GM19239 (cell line): ENCODE data around the gene KCNK10.

Source experiments
- DNase-seq: peaks from one replicate; pipeline ENCODE4 v3.0.0; 2011; ENCODE audit warnings: low spot score; ENCODE audit not compliant: insufficient read length
- FAIRE-seq: peaks from 2 replicates; lab custom pipeline; 2011; peaks lifted over from hg19 to GRCh38; lab: Jason Lieb, UNC

Gene KCNK10

GRCh38 chr14:88194531-88194930 lies 128.5 kb downstream of the KCNK10 start:
- FAIRE-seq (no peak), DNase-seq (no peak)

DNA sequence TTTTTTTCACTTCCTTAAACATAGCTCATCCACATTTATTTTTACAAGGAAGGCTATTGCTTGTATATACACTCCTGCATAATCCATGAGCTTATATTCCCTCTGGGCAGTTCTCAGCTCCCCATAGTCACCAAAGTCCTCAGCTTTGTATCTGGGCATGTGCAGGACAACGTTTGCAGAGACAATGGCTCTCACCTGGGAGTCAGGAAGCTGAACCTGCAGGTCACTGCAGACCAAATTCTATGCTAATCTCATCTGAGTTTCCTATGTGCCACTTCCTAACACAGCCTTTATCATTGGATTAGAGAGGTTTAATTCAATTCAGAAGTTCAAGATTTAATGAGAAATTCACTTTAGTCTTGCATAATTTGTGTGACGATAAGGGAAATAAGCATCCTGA lies 131.5 kb downstream of the KCNK10 start:
- FAIRE-seq (no peak), DNase-seq (no peak)

- DNase-seq (peak; percentile 48), FAIRE-seq (peak; percentile 69)
Observed at GRCh38 chr14:88189417-88190191, 133.5 kb downstream of the KCNK10 start.

- DNase-seq (no peak), FAIRE-seq (no peak)
Observed at GRCh38 chr14:88188745-88189416, 134.2 kb downstream of the KCNK10 start.

DNA sequence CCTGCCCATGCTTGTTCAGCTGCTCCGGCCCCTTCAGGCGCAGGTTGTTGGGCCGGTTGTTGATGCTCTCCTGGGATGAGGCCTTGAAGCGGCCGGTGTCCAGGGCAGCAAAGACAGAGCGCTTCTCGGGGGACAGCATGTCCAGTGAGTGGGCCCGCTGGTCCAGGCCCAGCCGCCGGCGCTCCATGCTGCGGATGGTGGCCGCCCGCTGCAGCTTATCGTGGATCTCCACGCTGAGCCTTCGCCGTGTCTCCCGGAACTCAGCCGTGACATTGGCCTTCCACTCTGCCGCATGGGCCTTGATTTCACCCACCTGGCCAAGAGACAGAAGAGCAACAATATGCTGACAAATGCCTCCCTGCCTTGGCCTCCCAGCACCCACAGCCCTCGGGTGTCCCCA lies 137.2 kb downstream of the KCNK10 start:
- no peak for DNase-seq

GRCh38 chr14:88184956-88185355 lies 138.1 kb downstream of the KCNK10 start:
- FAIRE-seq: no peak
- no peak for DNase-seq

More for the DNA sequence above, 137.2 kb downstream of the KCNK10 start:
- FAIRE-seq: no peak

GRCh38 chr14:88181072-88181471 lies 142.0 kb downstream of the KCNK10 start:
- FAIRE-seq (no peak), DNase-seq (no peak)

DNA sequence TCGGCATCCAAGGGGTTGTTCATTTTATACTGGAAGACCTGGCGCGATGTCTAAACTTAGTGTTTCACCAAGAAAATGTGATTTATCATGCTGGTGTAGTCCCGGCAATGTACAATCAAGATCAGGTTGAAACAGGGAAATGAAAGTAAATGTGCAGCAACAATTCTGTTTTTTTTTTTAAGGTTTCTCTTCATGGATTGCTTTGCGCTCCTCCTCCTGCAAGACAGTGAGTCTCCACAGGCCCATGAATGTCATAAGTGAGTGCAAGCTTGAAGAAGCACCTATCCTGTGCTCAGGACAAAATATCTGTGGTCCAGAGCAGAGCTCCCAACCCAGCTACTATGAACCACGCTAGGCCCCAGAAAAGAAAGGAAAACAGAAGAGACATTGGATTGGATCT lies 143.4 kb downstream of the KCNK10 start:
- DNase-seq (no peak), FAIRE-seq (no peak)

GRCh38 chr14:88170333-88170732 lies 152.7 kb downstream of the KCNK10 start:
- FAIRE-seq (no peak), DNase-seq (no peak)

- DNase-seq (peak; percentile 27), FAIRE-seq (peak; percentile 86)
Observed at GRCh38 chr14:88168498-88169165, 154.4 kb downstream of the KCNK10 start.

DNA sequence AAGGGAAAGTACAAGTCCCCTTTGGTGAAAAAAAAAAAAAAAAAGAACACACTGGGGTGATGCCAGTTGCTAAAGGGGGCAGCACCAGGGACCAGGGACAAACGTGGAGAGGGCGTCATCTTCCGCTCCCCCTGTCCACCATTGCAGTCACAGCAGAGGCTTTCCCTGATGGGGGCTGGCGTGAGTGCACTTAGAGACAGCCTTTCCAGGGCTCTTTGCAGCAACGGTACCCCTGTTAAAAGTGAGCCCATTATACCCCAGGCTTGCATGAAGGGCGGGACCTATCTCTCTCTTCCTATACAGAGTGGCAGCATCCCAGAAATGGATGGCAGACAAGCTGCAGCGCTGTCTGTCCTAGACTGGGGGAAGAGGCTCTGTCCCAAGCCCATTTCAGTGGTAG lies 155.0 kb downstream of the KCNK10 start:
- DNase-seq (no peak), FAIRE-seq (no peak)

DNA sequence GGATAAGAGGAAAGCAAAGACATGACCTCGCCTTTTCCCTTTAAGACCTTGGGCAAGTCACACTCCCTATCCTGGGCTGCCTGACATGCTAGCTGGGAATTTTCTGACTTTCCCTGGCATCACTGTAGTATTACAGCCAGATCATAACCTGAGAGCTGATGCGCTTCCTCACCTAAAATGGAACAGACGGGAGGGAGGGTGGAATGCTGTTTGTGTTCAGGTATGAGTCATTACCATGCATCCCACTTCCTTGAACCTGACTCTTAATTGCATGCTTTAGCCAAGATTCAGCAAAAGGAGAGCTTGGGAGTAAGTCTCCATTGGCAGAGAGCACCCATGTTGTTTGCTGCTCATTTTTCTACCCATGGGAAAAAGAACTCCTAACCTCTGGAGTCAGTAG lies 156.5 kb downstream of the KCNK10 start:
- no peak for DNase-seq
- FAIRE-seq: no peak

- DNase-seq (no peak), FAIRE-seq (no peak)
Observed at GRCh38 chr14:88164906-88165534, 158.0 kb downstream of the KCNK10 start.

DNA sequence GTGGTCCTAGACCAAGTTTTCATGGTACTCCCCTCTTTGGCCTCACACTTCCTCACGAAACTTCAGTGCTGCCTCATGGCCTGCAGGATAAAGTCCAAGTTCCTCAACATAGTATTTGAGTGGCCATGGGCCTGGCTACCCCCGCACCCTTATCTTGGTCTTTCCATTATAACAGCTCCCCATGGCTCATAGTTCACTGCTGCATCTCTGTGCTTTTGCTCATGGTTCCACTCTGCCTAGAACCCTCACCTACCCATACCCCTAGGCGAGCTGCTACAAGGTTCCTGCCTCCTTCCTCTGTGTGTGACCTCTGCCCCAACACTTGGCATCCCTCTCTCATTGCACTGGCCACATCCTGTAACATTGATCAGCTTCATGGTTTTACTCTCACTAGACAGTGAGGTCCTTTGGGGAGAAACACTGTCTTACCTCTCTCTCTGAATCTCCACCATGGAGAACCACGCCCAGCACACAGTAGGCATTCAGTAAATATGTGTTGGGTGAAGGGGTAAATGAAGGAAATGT lies 159.3 kb downstream of the KCNK10 start:
- DNase-seq (no peak), FAIRE-seq (no peak)

GRCh38 chr14:88156127-88156526 lies 166.9 kb downstream of the KCNK10 start:
- DNase-seq: no peak
- no peak for FAIRE-seq

DNA sequence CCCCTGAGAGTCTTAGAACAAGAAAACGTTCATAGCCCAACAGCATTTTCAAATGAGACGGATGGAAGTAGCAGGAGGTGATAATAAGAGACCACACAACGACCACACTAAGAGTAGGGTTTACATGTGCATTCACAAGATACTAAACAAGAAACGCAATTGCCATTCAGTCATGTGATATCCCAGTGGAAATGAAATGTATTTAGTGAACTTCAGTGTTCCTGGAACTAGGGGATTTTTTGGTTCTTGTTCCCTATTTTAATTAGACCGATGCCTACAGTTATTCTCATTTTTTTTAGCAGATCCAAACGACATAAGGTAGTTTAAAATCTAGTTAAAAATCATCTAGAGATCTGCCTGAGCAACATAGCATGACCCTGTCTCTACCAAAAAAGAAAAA lies 168.1 kb downstream of the KCNK10 start:
- DNase-seq: no peak
- no peak for FAIRE-seq

GRCh38 chr14:88154321-88154720 lies 168.7 kb downstream of the KCNK10 start:
- no peak for DNase-seq
- FAIRE-seq: no peak

- no peak for FAIRE-seq
- DNase-seq: no peak
Observed at GRCh38 chr14:88146881-88147649, 176.0 kb downstream of the KCNK10 start.

DNA sequence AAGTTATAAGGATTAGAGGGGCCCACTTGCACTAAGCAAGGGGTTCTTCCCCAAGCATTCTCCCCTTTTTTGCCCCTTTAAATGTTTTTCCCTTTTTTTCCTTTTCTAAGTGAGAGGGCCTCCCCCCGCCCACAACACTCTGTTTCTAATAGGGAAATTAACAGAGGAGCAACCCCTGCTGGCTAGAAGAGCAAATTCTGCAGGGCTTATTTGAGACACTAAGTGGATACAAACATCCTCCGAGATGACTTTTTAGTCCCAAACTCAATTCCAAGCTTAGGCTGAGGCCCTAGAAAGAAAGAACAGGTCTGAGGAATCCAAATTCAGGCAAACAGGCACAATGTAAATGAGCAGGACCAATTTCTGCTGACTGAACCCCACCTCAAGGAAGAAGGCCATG lies 179.3 kb downstream of the KCNK10 start:
- FAIRE-seq (no peak), DNase-seq (no peak)

GRCh38 chr14:88142997-88143396 lies 180.1 kb downstream of the KCNK10 start:
- DNase-seq (no peak), FAIRE-seq (no peak)
